Measurements from ENCODE around the gene BMP10.
A peak's percentile ranks its signal among the peaks of the same experiment; 100 is the strongest.

The BMP10 gene

GRCh38 chr2:68889021-68889420 lies 17.8 kb upstream of the BMP10 start:
- no peak for DNase-seq

- DNase-seq: no peak
These were observed 17.0 kb upstream of the BMP10 start for GRCh38 chr2:68888038-68888704.

DNA sequence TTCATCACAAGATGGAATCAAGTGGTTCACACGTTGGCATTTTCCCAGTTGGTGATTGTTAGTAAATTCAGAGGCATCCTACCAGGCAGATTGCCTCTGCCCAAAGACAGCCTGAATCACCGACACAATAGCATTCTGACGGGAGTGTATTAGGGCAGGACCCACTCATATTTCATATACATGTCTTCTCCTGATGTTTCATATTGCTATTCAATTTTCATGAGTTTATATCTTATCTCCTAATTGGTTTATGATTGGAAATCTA lies 14.5 kb upstream of the BMP10 start:
- DNase-seq: no peak

DNA sequence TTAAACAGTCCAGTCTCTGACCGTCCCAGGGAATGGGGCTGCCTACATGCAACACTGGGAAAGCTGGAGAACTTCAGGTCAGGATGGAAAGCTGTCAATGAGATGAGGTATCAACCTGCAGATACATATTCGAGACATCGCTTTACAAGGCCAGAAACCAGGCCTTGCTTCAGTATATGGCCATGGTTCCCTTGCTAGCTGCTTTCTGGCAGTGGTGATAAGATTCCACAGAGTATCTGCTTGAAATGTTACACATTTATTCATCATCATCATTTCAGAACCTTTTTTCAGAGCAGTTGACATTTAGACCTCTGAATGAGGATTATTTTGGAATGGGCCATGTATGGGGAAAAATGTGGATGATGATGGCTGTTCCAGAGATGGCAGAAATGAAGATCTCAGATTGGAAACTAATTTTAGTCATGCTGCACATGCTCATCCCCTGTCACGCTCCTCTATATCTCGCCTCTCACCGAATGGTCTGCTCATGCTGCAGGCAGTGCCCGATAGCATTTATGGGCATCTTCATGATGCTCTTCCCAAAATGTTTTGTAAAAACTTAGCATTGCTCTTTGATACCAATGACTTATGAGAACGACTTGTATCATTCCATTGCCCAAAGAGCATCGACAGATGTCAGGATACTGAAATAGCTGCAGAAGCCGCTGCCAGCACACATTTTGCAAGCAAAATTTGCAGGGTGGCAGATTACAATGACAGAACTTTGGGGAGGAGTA lies 14.0 kb upstream of the BMP10 start:
- DNase-seq: no peak

DNA sequence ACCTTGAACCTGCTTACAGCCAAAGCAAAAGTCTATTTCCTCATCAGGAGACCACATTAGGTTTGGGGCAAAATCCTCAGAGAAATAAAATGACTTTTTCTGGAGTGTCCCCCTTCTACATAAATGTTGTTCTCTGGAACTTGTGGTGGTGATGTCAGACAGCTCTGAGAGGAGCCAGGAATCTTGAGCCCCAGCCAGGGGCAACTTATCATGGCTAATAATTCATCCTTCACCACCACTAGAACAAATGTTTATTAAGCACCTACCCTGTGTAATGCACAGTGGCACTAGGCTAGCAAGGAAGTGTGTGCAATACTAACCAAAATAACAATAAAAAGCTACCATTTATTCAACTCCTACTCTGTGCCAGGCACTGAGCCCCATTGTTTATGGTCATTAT lies 9.0 kb upstream of the BMP10 start:
- DNase-seq: no peak

DNA sequence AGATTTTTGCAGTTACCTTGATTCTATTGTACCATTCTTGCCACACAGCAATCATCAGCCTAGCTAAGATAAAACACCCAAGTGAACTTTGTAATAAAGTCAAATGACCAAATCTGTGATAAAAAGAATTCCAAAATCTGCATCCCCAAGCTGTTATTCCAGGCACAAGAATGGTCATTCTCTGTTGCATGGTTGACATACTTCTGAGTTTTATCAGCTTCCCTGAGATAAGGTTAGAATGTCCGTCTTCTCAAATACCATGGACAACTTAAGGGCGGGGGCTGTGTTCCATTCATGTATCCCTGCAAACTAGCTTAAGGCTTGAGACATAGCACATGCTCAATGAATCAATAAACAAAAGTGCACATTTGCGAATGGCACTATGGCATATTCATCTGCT lies 8.1 kb upstream of the BMP10 start:
- no peak for DNase-seq

DNA sequence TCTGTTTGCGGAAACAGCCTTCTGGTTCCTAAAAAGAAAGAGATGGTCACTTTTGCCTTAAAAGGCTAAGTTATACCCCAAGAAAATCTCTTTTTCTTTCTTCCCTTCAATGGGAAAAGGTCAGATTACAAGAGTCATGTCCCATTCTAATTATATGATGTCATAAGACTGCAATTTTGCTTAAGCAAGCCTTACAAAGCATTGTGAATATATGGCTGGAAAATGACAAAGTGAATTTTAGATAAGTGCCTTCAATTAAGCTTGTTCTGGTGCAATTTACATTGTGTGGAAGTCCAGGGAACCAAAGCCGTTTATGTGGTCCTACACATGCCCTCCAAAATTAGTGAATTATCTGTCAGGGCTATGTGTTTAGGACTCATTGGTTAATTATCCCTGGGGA lies 7.6 kb upstream of the BMP10 start:
- DNase-seq: peak; percentile 21

DNA sequence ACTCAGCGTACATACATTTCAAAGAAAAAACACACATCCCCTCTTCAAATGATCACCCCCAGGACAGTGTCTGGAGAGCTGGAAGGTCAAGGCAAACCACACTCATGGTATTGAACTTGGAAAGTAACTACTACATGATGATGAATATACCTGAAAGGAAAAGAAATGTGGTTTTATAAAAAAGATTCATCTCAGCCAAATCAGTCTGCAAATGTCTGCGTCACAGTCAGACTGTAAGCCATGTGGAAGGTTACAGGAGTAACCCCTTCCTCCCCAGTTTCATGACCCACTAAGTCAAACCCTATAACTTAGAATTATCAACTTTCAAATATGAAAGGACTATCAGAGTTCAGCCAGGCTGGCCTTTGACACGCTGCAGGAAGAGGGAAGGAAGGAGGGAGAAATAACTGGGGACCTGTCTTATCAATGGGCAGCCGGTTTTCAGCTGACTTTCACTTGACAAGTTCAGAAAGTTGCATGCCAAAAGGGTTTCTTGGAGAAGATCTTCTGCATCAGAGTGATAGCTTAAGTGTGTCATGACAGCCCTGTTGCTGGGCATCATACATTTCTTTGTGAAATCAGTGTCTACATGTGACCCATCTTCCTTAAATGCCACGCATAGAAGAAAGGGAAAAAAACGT lies 7.0 kb upstream of the BMP10 start:
- DNase-seq: no peak

GRCh38 chr2:68877079-68877772 lies 6.0 kb upstream of the BMP10 start:
- no peak for DNase-seq

DNA sequence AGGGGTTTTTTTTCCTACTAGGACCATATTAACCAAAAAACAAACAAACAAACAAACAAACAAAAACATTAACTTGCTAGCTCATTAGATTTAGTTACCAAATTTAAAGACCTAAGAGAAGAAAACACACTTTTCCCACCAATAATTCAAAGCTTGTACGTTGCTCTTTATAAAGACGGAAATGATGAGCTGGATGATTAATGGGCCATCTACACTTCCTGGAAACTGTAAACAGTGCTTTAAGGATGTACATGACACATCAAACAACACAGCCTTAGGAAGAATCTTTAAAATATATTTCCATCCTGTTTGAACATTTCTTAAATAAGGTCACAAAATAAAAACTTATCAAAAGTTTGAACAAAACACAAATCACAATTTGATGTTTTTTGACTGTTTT lies 982 bp downstream of the BMP10 start:
- no peak for DNase-seq

DNA sequence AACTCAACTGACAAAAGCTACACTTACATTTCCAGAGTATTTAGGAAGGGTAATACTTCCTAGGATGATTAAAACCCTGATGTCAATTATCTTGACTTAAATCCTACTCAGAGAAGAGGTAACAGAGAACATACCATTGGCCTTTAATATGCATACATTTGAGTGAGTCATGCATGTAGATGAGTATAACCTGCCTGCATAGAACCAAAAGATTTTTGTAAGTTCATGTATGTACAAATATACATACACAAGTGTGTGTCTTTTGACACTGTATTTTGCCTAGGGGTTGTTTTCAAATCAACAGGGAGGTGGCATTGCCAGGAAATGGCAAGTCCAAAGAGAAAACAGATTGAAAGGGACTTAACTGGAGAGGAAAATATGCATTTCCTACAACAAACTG lies 6.1 kb downstream of the BMP10 start:
- DNase-seq: no peak

DNA sequence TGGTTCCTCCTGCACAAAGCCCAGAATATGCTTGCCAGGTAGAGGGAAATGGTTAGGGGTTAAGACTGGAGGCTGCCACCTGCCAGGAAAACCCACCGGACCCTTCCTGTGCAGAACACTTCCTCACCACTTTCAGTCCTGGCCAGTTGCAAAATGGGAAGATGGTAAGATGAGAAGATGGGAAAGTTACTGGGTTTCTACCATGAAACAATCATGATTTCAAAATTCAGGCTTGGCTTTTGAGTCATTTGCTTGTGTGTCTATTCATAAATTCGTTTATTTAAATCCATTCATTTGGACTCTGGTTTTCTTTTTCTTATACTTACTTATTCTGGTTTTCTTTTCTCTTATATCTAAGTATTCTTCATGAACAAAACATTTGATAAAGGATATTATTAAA lies 7.2 kb downstream of the BMP10 start:
- DNase-seq: no peak

DNA sequence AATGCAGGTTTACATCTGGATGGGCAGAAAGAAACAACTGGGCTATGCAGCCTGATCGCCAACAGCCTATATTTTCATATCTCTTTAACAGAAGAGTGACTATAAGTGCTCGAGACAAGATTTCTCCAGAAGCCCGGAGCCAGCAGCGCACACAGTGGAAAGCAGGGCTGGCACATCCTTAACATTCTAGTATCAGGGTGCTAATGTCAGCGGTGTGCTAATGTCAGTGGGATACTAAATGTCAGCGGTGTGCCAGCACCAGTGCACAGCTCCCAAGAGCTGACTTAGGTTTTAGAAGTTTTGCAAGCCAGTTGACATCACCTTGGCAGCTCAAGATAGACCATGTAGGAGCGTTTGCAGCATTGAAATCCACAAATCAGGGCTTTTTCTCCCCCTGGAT lies 8.3 kb downstream of the BMP10 start:
- no peak for DNase-seq

- DNase-seq: no peak
These were observed 9.9 kb downstream of the BMP10 start for GRCh38 chr2:68861330-68861729.

DNA sequence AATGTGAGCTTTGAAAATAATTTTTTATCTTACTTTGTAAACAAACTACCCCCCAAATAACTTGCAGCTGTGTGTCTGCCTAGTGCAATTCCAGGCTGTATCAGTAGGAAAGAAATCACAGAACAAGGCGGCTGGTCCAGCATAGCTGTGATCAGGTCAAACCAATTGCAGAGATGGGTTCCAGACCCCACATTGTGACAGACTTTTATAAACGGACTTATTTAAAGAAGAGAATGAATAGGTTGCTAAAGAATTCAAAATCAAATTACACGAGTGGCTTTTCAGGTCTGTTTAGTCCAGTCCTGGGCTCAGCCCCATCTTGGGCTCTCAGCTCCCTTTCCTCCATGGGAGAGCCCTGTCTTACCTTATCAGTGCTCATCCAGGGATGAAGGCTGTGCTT lies 11.1 kb downstream of the BMP10 start:
- DNase-seq: no peak

- no peak for DNase-seq
These were observed 13.2 kb downstream of the BMP10 start for GRCh38 chr2:68857855-68858456.

DNA sequence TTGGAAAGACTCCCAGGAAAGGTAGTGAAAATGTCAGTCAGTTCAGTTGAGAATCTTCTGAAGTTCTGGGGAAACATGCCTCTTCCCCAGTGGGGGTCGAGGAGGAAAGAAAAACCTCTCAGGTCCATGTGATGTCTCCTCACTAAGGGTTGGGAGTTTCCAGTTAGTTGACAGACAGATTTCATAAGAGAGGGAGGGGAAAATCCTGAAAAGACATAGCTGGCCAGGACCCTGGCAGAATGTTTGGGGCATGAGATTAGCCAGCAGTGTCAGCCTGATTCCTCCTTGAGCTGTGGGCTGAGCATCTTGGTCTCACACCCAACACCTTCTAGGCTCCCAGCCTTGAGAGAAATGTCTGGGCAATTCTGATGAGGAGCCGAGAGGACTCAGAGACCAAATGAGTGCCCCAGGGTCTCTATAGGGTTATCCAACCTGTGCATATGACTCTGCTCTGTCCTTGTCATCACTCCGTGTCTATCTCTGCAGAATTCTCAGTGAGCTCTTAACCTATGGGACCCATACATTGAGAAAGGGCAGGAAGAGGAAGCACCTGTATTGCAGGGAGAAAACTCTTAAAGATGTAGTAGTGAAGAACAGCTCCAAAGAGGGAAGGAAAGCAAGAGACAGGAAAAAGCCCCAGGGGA lies 13.9 kb downstream of the BMP10 start:
- no peak for DNase-seq

DNA sequence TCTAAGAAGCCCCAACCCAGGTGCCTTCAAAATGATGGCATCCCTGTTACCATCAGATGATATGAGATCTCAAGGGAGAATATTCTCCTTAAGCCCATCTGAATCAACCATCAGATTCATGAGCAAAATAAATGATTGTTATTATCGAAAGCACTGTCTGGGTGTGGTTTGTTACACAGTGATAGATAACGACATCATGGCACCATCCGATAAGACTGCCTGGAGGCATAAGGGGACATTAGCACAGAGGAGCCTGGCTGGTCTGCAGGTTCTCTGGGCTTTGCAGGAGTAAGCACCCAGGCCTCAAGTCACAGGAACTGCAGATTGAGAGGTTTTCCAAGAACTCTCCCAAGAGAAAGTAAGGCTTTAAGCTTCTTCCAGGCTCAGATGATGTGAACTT lies 15.6 kb downstream of the BMP10 start:
- no peak for DNase-seq

DNA sequence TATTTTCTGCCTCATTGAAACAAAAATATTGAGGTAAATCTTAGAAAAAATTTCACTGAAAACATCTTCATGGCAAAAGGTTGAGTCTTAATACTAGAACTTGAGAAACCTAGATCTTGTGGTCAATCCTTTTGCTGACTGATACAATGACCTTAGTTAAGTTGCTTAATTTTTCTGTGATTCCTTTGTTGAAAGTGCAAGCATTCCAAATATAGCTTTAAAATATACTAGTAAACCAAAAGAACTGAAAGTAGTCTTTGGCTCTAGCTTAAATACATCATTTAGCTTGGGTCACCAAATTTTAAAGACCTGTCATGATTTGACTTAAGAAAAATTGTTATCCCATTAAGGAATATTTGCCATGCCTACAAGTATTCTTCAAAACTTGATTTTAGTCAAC lies 16.7 kb downstream of the BMP10 start:
- DNase-seq: no peak

DNA sequence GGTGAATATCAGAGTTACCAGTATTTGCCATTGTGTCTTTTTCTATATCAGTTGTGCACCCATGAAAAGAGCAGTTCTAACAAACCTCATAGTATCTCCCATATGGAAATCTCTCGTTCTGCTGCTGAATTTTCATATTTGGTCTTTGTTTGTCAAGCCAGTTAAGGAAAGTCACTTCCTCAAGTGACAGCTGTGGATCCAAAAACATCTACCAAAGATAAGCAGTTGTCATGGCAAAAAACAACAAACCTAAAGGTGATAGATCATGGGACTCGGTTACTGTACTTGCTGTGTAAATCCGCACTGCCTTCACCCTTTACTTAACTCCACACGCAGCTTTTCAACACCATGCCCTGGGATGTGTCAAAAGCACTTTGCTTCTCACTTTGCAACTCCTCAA lies 17.3 kb downstream of the BMP10 start:
- DNase-seq: no peak

GRCh38 chr2:68853035-68853434 lies 18.2 kb downstream of the BMP10 start:
- no peak for DNase-seq

- DNase-seq: no peak
These were observed 20.7 kb downstream of the BMP10 start for GRCh38 chr2:68850524-68850923.

DNA sequence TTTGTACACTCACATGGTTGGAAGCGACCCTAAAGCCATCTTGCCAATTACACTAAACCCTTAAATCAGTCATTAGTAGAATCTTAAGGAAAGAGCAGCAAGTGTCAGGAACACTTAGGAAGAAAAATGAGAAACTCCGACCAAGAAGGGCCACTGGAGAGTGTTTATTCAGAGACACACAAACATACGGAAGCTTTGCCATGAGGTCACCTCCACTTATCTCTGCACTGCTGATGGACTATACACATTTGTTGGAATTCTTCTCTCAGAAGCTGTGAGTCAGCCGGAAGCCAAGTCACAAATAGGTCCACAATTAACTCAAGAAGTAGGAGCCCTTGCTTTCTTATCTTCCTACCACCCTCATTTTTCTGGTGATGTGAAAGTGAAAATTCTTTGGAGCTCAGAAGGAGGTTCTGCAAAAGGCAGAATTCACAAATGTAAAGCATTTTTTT lies 21.6 kb downstream of the BMP10 start:
- DNase-seq: no peak
